Liver (tissue), 9 donors: ENCODE data around the gene LTA4H. TPM values are rescaled to one million over a fixed set of nuclear protein-coding genes. Genes with fewer than 3 reads are reported as not detected.

Experiments used
- DNase-seq: peaks from one replicate; pipeline ENCODE4 v3.0.0-alpha.2; 2017; ENCODE audit warnings: low spot score
- H3K27ac ChIP-seq, 2 donors: one replicate each; pipeline ENCODE4 v1.7.0; 2013; ENCODE audit warnings: inconsistent platforms in 2 of 2, low read length in 2 of 2, control low read depth in 1 of 2, low read depth in 1 of 2, mild to moderate bottlenecking in 1 of 2
- H3K27me3 ChIP-seq, 4 donors: one replicate each; pipeline versions ENCODE4 v1.6.1 to v1.7.0; 2013; ENCODE audit warnings: low read length in 3 of 4, inconsistent platforms in 1 of 4, mild to moderate bottlenecking in 1 of 4, moderate library complexity in 1 of 4; ENCODE audit not compliant: control insufficient read depth in 4 of 4, insufficient read depth in 4 of 4
- H3K36me3 ChIP-seq, 4 donors: one replicate each; pipeline versions ENCODE4 v1.6.1 to v1.7.0; 2013; ENCODE audit warnings: low read length in 3 of 4, mild to moderate bottlenecking in 3 of 4, low read depth in 1 of 4, moderate library complexity in 1 of 4; ENCODE audit not compliant: control insufficient read depth in 4 of 4, insufficient read depth in 3 of 4
- H3K4me1 ChIP-seq, 4 donors: one replicate each; pipeline versions ENCODE4 v1.6.1 to v1.7.0; 2013; ENCODE audit warnings: low read length in 3 of 4, mild to moderate bottlenecking in 3 of 4, moderate library complexity in 1 of 4; ENCODE audit not compliant: control insufficient read depth in 4 of 4, insufficient read depth in 4 of 4
- H3K4me3 ChIP-seq, 3 donors: one replicate each; pipeline versions ENCODE4 v1.6.1 to v1.7.0; 2013; ENCODE audit warnings: low read length in 3 of 3, control low read depth in 1 of 3, low read depth in 1 of 3, mild to moderate bottlenecking in 1 of 3
- H3K9ac ChIP-seq, 2 donors: one replicate each; pipeline ENCODE4 v1.7.0; 2013; ENCODE audit warnings: low read length in 2 of 2, mild to moderate bottlenecking in 2 of 2, moderate library complexity in 2 of 2, control low read depth in 1 of 2, low read depth in 1 of 2
- H3K9me3 ChIP-seq, 4 donors: one replicate each; pipeline versions ENCODE4 v1.6.1 to v1.7.0; 2013; ENCODE audit warnings: low read length in 3 of 4; ENCODE audit not compliant: control insufficient read depth in 4 of 4
- ATF3 ChIP-seq: IDR thresholded peaks from 2 replicates; pipeline ENCODE4 v1.6.1; 2016; ENCODE audit warnings: antibody characterized with exemption
- FOXA1 ChIP-seq: IDR thresholded peaks from 2 replicates; pipeline ENCODE4 v1.6.1; 2016; ENCODE audit warnings: antibody characterized with exemption
- FOXA2 ChIP-seq: IDR thresholded peaks from 2 replicates; pipeline ENCODE4 v1.6.1; 2016; ENCODE audit warnings: antibody characterized with exemption
- GABPA ChIP-seq, 2 donors: IDR thresholded peaks in 1 of 2; conservative IDR thresholded peaks in 1 of 2; 2 replicates each; pipeline ENCODE4 v1.6.1; 2016; ENCODE audit warnings: antibody characterized with exemption in 2 of 2, mild to moderate bottlenecking in 1 of 2, moderate library complexity in 1 of 2
- HNF4A ChIP-seq, 2 donors: conservative IDR thresholded peaks; 2 replicates each; pipeline ENCODE4 v1.6.1; 2016; ENCODE audit warnings: antibody characterized with exemption in 2 of 2, mild to moderate bottlenecking in 2 of 2
- HNF4G ChIP-seq: IDR thresholded peaks from 2 replicates; pipeline ENCODE4 v1.6.1; 2016; ENCODE audit warnings: antibody characterized with exemption
- JUND ChIP-seq, 2 donors: IDR thresholded peaks; 2 replicates each; pipeline ENCODE4 v1.6.1; 2016; ENCODE audit warnings: antibody characterized with exemption in 2 of 2
- MAX ChIP-seq: IDR thresholded peaks from 2 replicates; pipeline ENCODE4 v1.6.1; 2016; ENCODE audit warnings: antibody characterized with exemption
- NR2F2 ChIP-seq: IDR thresholded peaks from 2 replicates; pipeline ENCODE4 v1.6.1; 2016; ENCODE audit warnings: antibody characterized with exemption
- RAD21 ChIP-seq, 2 donors: IDR thresholded peaks; 2 replicates each; pipeline ENCODE4 v1.6.1; 2016; ENCODE audit warnings: antibody characterized with exemption in 2 of 2, mild to moderate bottlenecking in 2 of 2
- REST ChIP-seq: IDR thresholded peaks from 2 replicates; pipeline ENCODE4 v1.6.1; 2016; ENCODE audit warnings: antibody characterized with exemption, mild to moderate bottlenecking
- RXRA ChIP-seq, 2 donors: IDR thresholded peaks; 2 replicates each; pipeline ENCODE4 v1.6.1; 2017 to 2018; ENCODE audit warnings: antibody characterized with exemption in 2 of 2, mild to moderate bottlenecking in 1 of 2
- SP1 ChIP-seq: IDR thresholded peaks from 2 replicates; pipeline ENCODE4 v1.6.1; 2018; ENCODE audit warnings: antibody characterized with exemption, mild to moderate bottlenecking
- TAF1 ChIP-seq: conservative IDR thresholded peaks from 2 replicates; pipeline ENCODE4 v1.6.1; 2016; ENCODE audit warnings: antibody characterized with exemption, mild to moderate bottlenecking
- WGBS: extraction: QIAGEN DNeasy Blood & Tissue Kit; methylation state at CpG from one replicate; pipeline ENCODE4 v1.1.7; 2013; 5-methylcytosine and 5-hydroxymethylcytosine counted together
- polyA plus RNA-seq, 2 donors: library from polyadenylated mRNA; stranded (reverse) in 1 of 2; unstranded in 1 of 2; fragments of 200-250 nt in 1 of 2; fragments of >200 nt in 1 of 2; fragmentation: Nextera tagmentation in 1 of 2; extraction: Ambion mirVana in 1 of 2; gene quantifications; one replicate each; pipeline versions ENCODE4 v1.2.1 to v1.2.3, GENCODE V29; 2013 to 2015
- total RNA-seq, 2 donors: library from RNA; depleted of rRNA; stranded (reverse); fragments of >200 nt; gene quantifications; one replicate each; pipeline ENCODE4 v1.2.3, GENCODE V29; 2014
- TF ChIP-seq, protein P1 (sequence below): fragments of 150-350 bp; IDR thresholded peaks from 2 replicates; pipeline ENCODE4 v1.5.1; 2017; ENCODE audit warnings: improper control_type of control experiment, low read depth, low read length; ENCODE audit not compliant: missing input control
- TF ChIP-seq, protein P2 (sequence below): IDR thresholded peaks from 2 replicates; pipeline ENCODE4 v1.6.1; 2016; ENCODE audit warnings: antibody characterized with exemption
- donor health status: healthy.
- donor health status: healthy.
- donor health status: healthy.
- donor health status: healthy.
- donor health status: healthy.

Gene LTA4H
- total and polyA plus RNA-seq, 4 donors, result 16.6 to 34.5 (median 20.9) TPM

DNA sequence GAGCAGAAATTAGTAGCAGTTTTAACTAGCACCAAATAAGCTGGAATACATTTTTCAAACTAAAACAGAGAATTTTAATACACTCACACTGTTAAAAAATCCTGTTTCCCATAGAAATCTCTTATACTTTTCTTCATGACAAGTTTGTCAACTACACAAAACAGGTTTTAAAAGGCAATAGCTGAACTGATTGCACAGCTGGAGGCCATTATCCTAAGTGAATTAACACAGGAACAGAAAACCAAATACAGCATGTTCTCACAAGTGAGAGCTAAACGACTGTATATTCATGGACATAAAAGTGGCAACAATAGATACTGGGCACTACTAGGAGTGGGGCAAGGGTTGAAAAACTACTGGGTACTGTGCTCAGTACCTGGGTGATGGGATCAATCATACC is 27.7 kb downstream of the LTA4H start (continued):
- TF ChIP-seq, protein P1, sequence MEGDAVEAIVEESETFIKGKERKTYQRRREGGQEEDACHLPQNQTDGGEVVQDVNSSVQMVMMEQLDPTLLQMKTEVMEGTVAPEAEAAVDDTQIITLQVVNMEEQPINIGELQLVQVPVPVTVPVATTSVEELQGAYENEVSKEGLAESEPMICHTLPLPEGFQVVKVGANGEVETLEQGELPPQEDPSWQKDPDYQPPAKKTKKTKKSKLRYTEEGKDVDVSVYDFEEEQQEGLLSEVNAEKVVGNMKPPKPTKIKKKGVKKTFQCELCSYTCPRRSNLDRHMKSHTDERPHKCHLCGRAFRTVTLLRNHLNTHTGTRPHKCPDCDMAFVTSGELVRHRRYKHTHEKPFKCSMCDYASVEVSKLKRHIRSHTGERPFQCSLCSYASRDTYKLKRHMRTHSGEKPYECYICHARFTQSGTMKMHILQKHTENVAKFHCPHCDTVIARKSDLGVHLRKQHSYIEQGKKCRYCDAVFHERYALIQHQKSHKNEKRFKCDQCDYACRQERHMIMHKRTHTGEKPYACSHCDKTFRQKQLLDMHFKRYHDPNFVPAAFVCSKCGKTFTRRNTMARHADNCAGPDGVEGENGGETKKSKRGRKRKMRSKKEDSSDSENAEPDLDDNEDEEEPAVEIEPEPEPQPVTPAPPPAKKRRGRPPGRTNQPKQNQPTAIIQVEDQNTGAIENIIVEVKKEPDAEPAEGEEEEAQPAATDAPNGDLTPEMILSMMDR, result no peak
- no peak for TF ChIP-seq HNF4A (conservative IDR thresholded peaks at IDR 0.05)

DNA sequence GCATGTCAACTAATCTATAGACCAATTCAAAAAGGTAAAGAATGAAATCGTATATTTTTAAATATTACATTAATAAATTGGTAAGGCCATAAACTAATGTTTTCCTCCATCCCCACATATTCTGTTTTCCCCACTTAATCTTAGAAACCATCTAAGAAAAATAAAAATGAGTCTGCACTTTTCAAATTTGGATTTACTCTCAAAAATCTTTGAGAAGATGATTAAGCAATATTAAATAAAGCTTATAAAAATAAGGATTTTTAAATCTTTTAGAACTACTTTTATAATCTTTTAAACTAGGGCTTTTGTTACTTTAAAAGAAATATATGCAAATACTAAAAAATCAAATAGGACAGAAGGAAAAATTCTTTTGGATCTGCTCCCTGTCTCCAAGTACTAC is 28.7 kb downstream of the LTA4H start:
- DNase-seq, result no peak
- peaks cover 5 to 64% (median 58%) of the 10 kb centered on the region in 4 donors for H3K36me3 ChIP-seq
- no peak overlapping the region for H3K9ac ChIP-seq
- no peaks in the 10 kb centered on the region for H3K27me3 ChIP-seq
- no peak overlapping the region for H3K27ac ChIP-seq
- H3K4me3 ChIP-seq, result no peak overlapping the region
- no peaks in the 10 kb centered on the region for H3K4me1 ChIP-seq
- TF ChIP-seq MAX (no peak), RXRA (IDR thresholded peaks at IDR 0.05) (no peak), REST (no peak), SP1 (no peak), NR2F2 (no peak), GABPA (IDR thresholded peaks at IDR 0.05 in 1 of 2, conservative IDR thresholded peaks at IDR 0.05 in 1 of 2) (no peak), HNF4A (conservative IDR thresholded peaks at IDR 0.05) (no peak), FOXA1 (no peak), FOXA2 (no peak), ATF3 (no peak), RAD21 (IDR thresholded peaks at IDR 0.05) (no peak), HNF4G (no peak), JUND (IDR thresholded peaks at IDR 0.05) (no peak), TAF1 (no peak)
- TF ChIP-seq, protein P2, sequence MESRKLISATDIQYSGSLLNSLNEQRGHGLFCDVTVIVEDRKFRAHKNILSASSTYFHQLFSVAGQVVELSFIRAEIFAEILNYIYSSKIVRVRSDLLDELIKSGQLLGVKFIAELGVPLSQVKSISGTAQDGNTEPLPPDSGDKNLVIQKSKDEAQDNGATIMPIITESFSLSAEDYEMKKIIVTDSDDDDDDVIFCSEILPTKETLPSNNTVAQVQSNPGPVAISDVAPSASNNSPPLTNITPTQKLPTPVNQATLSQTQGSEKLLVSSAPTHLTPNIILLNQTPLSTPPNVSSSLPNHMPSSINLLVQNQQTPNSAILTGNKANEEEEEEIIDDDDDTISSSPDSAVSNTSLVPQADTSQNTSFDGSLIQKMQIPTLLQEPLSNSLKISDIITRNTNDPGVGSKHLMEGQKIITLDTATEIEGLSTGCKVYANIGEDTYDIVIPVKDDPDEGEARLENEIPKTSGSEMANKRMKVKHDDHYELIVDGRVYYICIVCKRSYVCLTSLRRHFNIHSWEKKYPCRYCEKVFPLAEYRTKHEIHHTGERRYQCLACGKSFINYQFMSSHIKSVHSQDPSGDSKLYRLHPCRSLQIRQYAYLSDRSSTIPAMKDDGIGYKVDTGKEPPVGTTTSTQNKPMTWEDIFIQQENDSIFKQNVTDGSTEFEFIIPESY, result no peak
- TF ChIP-seq, protein P1, result no peak
- 93% methylated on average over 1 of the region's 1 CpG for WGBS
- H3K9me3 ChIP-seq, result no peaks in the 10 kb centered on the region
